Fibroblast of lung (primary cell): Measurements from ENCODE around the gene DDRGK1. TPM values are rescaled to one million over a fixed set of nuclear protein-coding genes. Genes with fewer than 3 reads are reported as not detected.

Experiments used
- DNase-seq, 2 donors: peaks; one replicate each; pipeline versions ENCODE4 v3.0.0 to v3.0.0-alpha.2; 2010; ENCODE audit warnings: low read depth in 2 of 2
- H2AFZ ChIP-seq: 2 replicates; pipeline ENCODE4 v1.5.1; 2012; ENCODE audit warnings: low read length, control low read depth, inconsistent platforms
- H3K27ac ChIP-seq: 2 replicates; pipeline ENCODE4 v1.5.1; 2011; ENCODE audit warnings: low read length, control low read depth; ENCODE audit not compliant: insufficient read depth
- H3K27me3 ChIP-seq: 2 replicates; pipeline ENCODE4 v1.5.1; 2011; ENCODE audit warnings: mild to moderate bottlenecking, low read length; ENCODE audit not compliant: control insufficient read depth, insufficient read depth
- H3K36me3 ChIP-seq: 2 replicates; pipeline ENCODE4 v1.5.1; 2011; ENCODE audit warnings: low read length; ENCODE audit not compliant: control insufficient read depth, insufficient read depth
- H3K4me1 ChIP-seq: 2 replicates; pipeline ENCODE4 v1.5.1; 2011; ENCODE audit warnings: low read length; ENCODE audit not compliant: control insufficient read depth, insufficient read depth; ENCODE audit errors: extremely low read depth
- H3K4me2 ChIP-seq: 2 replicates; pipeline ENCODE4 v1.5.1; 2011; ENCODE audit warnings: low read length, control low read depth; ENCODE audit not compliant: insufficient read depth; ENCODE audit errors: extremely low read depth
- H3K4me3 ChIP-seq, 4 experiments: fragments of 200-600 bp in 1 of 4; sonication (generic) in 1 of 4; replicated peaks in 1 of 4; 2 replicates each; pipeline ENCODE4 v1.5.1; 2011 to 2016; ENCODE audit warnings: low read length in 4 of 4, low read depth in 3 of 4, mild to moderate bottlenecking in 3 of 4, control low read depth in 2 of 4, inconsistent platforms in 1 of 4, mixed read lengths in 1 of 4; ENCODE audit not compliant: insufficient read depth in 1 of 4; ENCODE audit errors: control extremely low read depth in 1 of 4
- H3K79me2 ChIP-seq: 2 replicates; pipeline ENCODE4 v1.5.1; 2012; ENCODE audit warnings: mild to moderate bottlenecking, low read length, inconsistent platforms; ENCODE audit not compliant: control insufficient read depth, insufficient read depth
- H3K9ac ChIP-seq: 2 replicates; pipeline ENCODE4 v1.5.1; 2011; ENCODE audit warnings: mild to moderate bottlenecking, low read length, control low read depth; ENCODE audit not compliant: insufficient read depth
- H3K9me3 ChIP-seq: 2 replicates; pipeline ENCODE4 v1.5.1; 2012; ENCODE audit warnings: low read depth, low read length; ENCODE audit not compliant: control insufficient read depth, insufficient read depth
- H4K20me1 ChIP-seq: 2 replicates; pipeline ENCODE4 v1.5.1; 2011; ENCODE audit warnings: low read length; ENCODE audit not compliant: control insufficient read depth, insufficient read depth; ENCODE audit errors: extremely low read depth
- CTCF ChIP-seq, 2 donors: IDR thresholded peaks in 1 of 2; conservative IDR thresholded peaks in 1 of 2; 1 replicate in 1 of 2; 2 replicates in 1 of 2; pipeline ENCODE4 v1.5.1; 2011 to 2012; ENCODE audit warnings: low read length in 2 of 2, control low read depth in 1 of 2, inconsistent platforms in 1 of 2, low read depth in 1 of 2, mild to moderate bottlenecking in 1 of 2
- EZH2 ChIP-seq: IDR thresholded peaks from 2 replicates; pipeline ENCODE4 v1.5.1; 2012; ENCODE audit warnings: low read length, control low read depth, mild to moderate bottlenecking; ENCODE audit errors: missing control alignments
- polyA plus RNA-seq, 2 donors: library from polyadenylated mRNA; depleted of rRNA in 1 of 2; stranded (reverse) in 1 of 2; unstranded in 1 of 2; fragments of >200 nt; gene quantifications; 2 replicates each; pipeline ENCODE4 v1.2.1, GENCODE V29; 2011 to 2012; ENCODE audit warnings: missing spikeins in 1 of 2
- total RNA-seq: library from RNA; depleted of rRNA; stranded (reverse); fragments of >200 nt; gene quantifications from 2 replicates; pipeline ENCODE4 v1.2.1, GENCODE V29; 2014

The DDRGK1 gene
- total and polyA plus RNA-seq, 2 donors (not counting 1 experiment from before 2014, with no cell fraction given), result 35.5 to 37.5 TPM

GRCh38 chr20:3194617-3195280 lies 9.7 kb downstream of the DDRGK1 start:
- H3K36me3 ChIP-seq, result peaks cover 32% of the 10 kb centered on the region
- H4K20me1 ChIP-seq, result no peaks in the 10 kb centered on the region
- no peak for DNase-seq
- H3K27me3 ChIP-seq, result no peaks in the 10 kb centered on the region
- no peak overlapping the region for H3K4me2 ChIP-seq
- H2AFZ ChIP-seq, result no peak overlapping the region
- H3K79me2 ChIP-seq, result no peaks in the 10 kb centered on the region
- no peak for TF ChIP-seq EZH2
- no peak for TF ChIP-seq CTCF (conservative IDR thresholded peaks at IDR 0.05 in 1 of 2, IDR thresholded peaks at IDR 0.05 in 1 of 2; ENCODE audit: low read depth in 1 of 2, low read length in 2 of 2)
- H3K4me1 ChIP-seq, result no peaks in the 10 kb centered on the region
- no peaks in the 10 kb centered on the region for H3K9me3 ChIP-seq
- no peak overlapping the region for H3K27ac ChIP-seq
- H3K4me3 ChIP-seq, result no peak overlapping the region
- no peak overlapping the region for H3K9ac ChIP-seq

GRCh38 chr20:3193806-3194616 lies 10.5 kb downstream of the DDRGK1 start:
- Histone ChIP-seq H3K9ac (no peak overlapping the region), H3K9me3 (no peaks in the 10 kb centered on the region), H3K36me3 (peaks cover 29% of the 10 kb centered on the region), H2AFZ (no peak overlapping the region), H3K4me2 (no peak overlapping the region), H3K27ac (no peak overlapping the region), H3K4me3 (no peak overlapping the region), H3K79me2 (no peaks in the 10 kb centered on the region), H4K20me1 (no peaks in the 10 kb centered on the region), H3K4me1 (no peaks in the 10 kb centered on the region), H3K27me3 (no peaks in the 10 kb centered on the region)
- no peak for DNase-seq
- TF ChIP-seq CTCF (conservative IDR thresholded peaks at IDR 0.05 in 1 of 2, IDR thresholded peaks at IDR 0.05 in 1 of 2; ENCODE audit: low read depth in 1 of 2, low read length in 2 of 2), result no peak
- no peak for TF ChIP-seq EZH2

- peaks cover 29% of the 10 kb centered on the region for H3K36me3 ChIP-seq
- H4K20me1 ChIP-seq, result no peaks in the 10 kb centered on the region
- no peak overlapping the region for H3K27ac ChIP-seq
- no peaks in the 10 kb centered on the region for H3K9me3 ChIP-seq
- no peak overlapping the region for H2AFZ ChIP-seq
- H3K4me2 ChIP-seq, result no peak overlapping the region
- H3K27me3 ChIP-seq, result no peaks in the 10 kb centered on the region
- no peak overlapping the region for H3K9ac ChIP-seq
- H3K4me1 ChIP-seq, result no peaks in the 10 kb centered on the region
- TF ChIP-seq CTCF (conservative IDR thresholded peaks at IDR 0.05 in 1 of 2, IDR thresholded peaks at IDR 0.05 in 1 of 2; ENCODE audit: low read depth in 1 of 2, low read length in 2 of 2) (no peak), EZH2 (no peak)
- no peak for DNase-seq
- H3K79me2 ChIP-seq, result no peaks in the 10 kb centered on the region
- no peak overlapping the region for H3K4me3 ChIP-seq
Observed at GRCh38 chr20:3192226-3193015, 12.1 kb downstream of the DDRGK1 start.
